Activated naive CD4-positive, alpha-beta T cell treated with anti-CD3 and anti-CD28 coated beads, Interleukin-2, amount 10 ng/mL, durations not matched to agents 7 days and 5 days (primary cell): ENCODE measurements around the gene SFSWAP.

Experiments
- CTCF ChIA-PET: fragments of 350-600 bp; sonication (Branson Sonifier 250); formaldehyde crosslinking; loops from one replicate; lab custom pipeline; 2021; ENCODE audit warnings: antibody characterized with exemption; lab: Charles Lee
- DNase-seq: peaks from one replicate; pipeline ENCODE4 v3.0.0-alpha.2; 2020
- H3K27ac Mint-ChIP-seq: one replicate; pipeline ENCODE4 v1.8.0; 2021; ENCODE audit warnings: mild to moderate bottlenecking, moderate library complexity, mixed read lengths
- H3K27me3 Mint-ChIP-seq: one replicate; pipeline ENCODE4 v1.8.0; 2021; ENCODE audit warnings: mild to moderate bottlenecking, mixed read lengths
- H3K36me3 Mint-ChIP-seq: one replicate; pipeline ENCODE4 v1.8.0; 2021; ENCODE audit warnings: mixed read lengths
- H3K4me1 Mint-ChIP-seq: one replicate; pipeline ENCODE4 v1.8.0; 2021; ENCODE audit warnings: mixed read lengths
- H3K4me3 Mint-ChIP-seq: one replicate; pipeline ENCODE4 v1.8.0; 2021; ENCODE audit warnings: mild to moderate bottlenecking, moderate library complexity, mixed read lengths
- H3K9me3 Mint-ChIP-seq: one replicate; pipeline ENCODE4 v1.8.0; 2021; ENCODE audit warnings: mixed read lengths

SFSWAP gene

GRCh38 chr12:131844140-131844539, 133.2 kb downstream of the SFSWAP start:
- no peaks in the 10 kb centered on the region for H3K27me3 Mint-ChIP-seq
- no peaks in the 10 kb centered on the region for H3K4me1 Mint-ChIP-seq
- H3K27ac Mint-ChIP-seq, result no peak overlapping the region
- H3K36me3 Mint-ChIP-seq, result no peaks in the 10 kb centered on the region
- no peak for DNase-seq
- H3K9me3 Mint-ChIP-seq, result no peaks in the 10 kb centered on the region
- CTCF ChIA-PET, result no interaction called here
- H3K4me3 Mint-ChIP-seq, result no peak overlapping the region

- Mint-ChIP-seq H3K4me1 (no peaks in the 10 kb centered on the region), H3K9me3 (no peaks in the 10 kb centered on the region), H3K4me3 (no peak overlapping the region), H3K27ac (no peak overlapping the region), H3K36me3 (no peaks in the 10 kb centered on the region), H3K27me3 (no peaks in the 10 kb centered on the region)
- DNase-seq, result no peak
- CTCF ChIA-PET, result no interaction called here
Observed at GRCh38 chr12:131844656-131845055, 133.8 kb downstream of the SFSWAP start.

- H3K9me3 Mint-ChIP-seq, result no peaks in the 10 kb centered on the region
- H3K27ac Mint-ChIP-seq, result no peak overlapping the region
- CTCF ChIA-PET, result no interaction called here
- no peak for DNase-seq
- no peaks in the 10 kb centered on the region for H3K36me3 Mint-ChIP-seq
- no peak overlapping the region for H3K4me3 Mint-ChIP-seq
- no peaks in the 10 kb centered on the region for H3K27me3 Mint-ChIP-seq
- no peaks in the 10 kb centered on the region for H3K4me1 Mint-ChIP-seq
Observed at GRCh38 chr12:131845121-131845520, 134.2 kb downstream of the SFSWAP start.

DNA sequence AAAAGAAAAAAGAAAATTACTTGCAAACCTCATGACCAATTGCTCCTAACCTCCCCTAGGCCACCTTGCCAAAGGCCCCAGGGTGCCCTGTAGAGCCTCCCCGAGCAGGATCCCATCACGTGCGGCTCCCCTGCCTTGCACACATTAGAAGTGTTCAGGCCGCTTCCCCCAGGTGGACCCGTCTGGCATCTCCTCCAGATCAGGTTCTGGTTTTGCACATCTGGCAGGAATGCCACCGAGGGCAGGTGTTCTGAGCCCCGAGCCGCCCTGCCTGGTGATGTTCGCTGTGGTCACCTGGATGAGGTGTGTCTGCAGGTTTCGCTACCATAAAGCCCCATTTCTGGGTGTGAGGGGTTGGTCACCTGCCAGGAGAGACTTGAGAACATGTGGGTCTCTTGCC, 136.6 kb downstream of the SFSWAP start:
- no peak for DNase-seq
- no peaks in the 10 kb centered on the region for H3K27me3 Mint-ChIP-seq
- CTCF ChIA-PET, result no interaction called here
- H3K36me3 Mint-ChIP-seq, result no peaks in the 10 kb centered on the region
- H3K4me3 Mint-ChIP-seq, result no peak overlapping the region
- H3K27ac Mint-ChIP-seq, result no peak overlapping the region
- H3K9me3 Mint-ChIP-seq, result no peaks in the 10 kb centered on the region
- H3K4me1 Mint-ChIP-seq, result no peaks in the 10 kb centered on the region

DNA sequence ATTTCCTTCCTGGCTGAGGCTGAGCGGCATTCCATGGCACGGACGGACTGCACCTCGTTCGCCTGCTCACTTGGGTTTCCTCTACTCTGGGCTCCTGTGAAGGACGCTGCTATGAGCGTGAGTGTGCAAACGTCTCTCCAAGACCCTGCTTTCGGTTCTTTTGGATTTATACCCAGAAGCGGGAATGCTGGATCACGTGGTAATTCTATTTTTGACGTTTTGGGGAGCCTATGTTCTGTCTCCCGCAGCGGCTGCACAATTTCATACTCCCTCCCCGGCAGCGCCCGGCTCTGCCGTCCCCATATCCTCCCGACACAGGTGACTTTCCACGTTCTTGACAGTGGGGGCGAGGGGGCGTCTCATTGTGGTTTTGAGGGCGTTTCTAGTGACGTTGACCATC, 137.9 kb downstream of the SFSWAP start:
- Mint-ChIP-seq H3K27ac (no peak overlapping the region), H3K9me3 (no peaks in the 10 kb centered on the region), H3K4me1 (no peaks in the 10 kb centered on the region), H3K4me3 (no peak overlapping the region), H3K36me3 (no peaks in the 10 kb centered on the region), H3K27me3 (no peaks in the 10 kb centered on the region)
- CTCF ChIA-PET, result no interaction called here
- DNase-seq, result no peak
